PFSK-1 (cell line): ENCODE data around the gene SYT14.

Experiments used
- FOXP2 ChIP-seq: optimal IDR thresholded peaks from 2 replicates; pipeline ENCODE3; 2011; ENCODE audit warnings: borderline replicate concordance, control low read depth, inconsistent platforms; ENCODE audit not compliant: insufficient read depth; ENCODE audit errors: extremely low read length, extremely low read depth
- POLR2AphosphoS5 ChIP-seq: IDR thresholded peaks from 2 replicates; pipeline ENCODE4 v1.6.1; 2012; ENCODE audit warnings: low read depth, mild to moderate bottlenecking, control low read depth, low read length, moderate library complexity
- SIN3A ChIP-seq: IDR thresholded peaks from 2 replicates; pipeline ENCODE4 v1.6.1; 2012; ENCODE audit warnings: mild to moderate bottlenecking, low read length, moderate library complexity, borderline replicate concordance; ENCODE audit not compliant: insufficient read depth
- TF ChIP-seq, protein P1 (sequence below), 2 experiments: IDR thresholded peaks; 2 replicates each; pipeline versions ENCODE4 v1.6.1 to v1.8.0; 2011 to 2012; ENCODE audit warnings: low read depth in 2 of 2, low read length in 2 of 2, control low read depth in 1 of 2, inconsistent platforms in 1 of 2, mild to moderate bottlenecking in 1 of 2, moderate library complexity in 1 of 2; ENCODE audit not compliant: insufficient read depth in 1 of 2

DNA sequence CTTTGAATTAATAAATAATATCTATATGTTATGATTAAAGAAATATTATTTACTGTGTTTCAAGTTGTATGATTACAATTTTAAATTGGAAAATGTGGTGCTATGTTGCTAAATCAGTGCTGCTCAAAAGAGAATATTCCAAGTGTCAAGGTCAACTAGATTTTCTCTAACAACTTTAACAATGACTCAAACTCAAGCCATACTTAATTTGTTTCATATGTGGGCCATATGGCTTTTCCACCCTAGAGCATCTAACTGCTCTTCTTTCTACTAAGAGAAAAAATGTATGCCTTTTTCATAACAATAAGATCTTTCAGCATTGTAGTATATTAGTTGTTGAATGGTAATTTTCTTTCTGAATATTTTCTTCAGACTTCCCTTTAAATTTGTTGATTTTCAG, 8.3 kb upstream of the SYT14 start:
- no peak for TF ChIP-seq POLR2AphosphoS5
- TF ChIP-seq, protein P1, sequence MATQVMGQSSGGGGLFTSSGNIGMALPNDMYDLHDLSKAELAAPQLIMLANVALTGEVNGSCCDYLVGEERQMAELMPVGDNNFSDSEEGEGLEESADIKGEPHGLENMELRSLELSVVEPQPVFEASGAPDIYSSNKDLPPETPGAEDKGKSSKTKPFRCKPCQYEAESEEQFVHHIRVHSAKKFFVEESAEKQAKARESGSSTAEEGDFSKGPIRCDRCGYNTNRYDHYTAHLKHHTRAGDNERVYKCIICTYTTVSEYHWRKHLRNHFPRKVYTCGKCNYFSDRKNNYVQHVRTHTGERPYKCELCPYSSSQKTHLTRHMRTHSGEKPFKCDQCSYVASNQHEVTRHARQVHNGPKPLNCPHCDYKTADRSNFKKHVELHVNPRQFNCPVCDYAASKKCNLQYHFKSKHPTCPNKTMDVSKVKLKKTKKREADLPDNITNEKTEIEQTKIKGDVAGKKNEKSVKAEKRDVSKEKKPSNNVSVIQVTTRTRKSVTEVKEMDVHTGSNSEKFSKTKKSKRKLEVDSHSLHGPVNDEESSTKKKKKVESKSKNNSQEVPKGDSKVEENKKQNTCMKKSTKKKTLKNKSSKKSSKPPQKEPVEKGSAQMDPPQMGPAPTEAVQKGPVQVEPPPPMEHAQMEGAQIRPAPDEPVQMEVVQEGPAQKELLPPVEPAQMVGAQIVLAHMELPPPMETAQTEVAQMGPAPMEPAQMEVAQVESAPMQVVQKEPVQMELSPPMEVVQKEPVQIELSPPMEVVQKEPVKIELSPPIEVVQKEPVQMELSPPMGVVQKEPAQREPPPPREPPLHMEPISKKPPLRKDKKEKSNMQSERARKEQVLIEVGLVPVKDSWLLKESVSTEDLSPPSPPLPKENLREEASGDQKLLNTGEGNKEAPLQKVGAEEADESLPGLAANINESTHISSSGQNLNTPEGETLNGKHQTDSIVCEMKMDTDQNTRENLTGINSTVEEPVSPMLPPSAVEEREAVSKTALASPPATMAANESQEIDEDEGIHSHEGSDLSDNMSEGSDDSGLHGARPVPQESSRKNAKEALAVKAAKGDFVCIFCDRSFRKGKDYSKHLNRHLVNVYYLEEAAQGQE (IDR thresholded peaks at IDR 0.05; ENCODE audit: insufficient read depth in 1 of 2, low read depth in 2 of 2, low read length in 2 of 2) = no peak
- no peak for TF ChIP-seq FOXP2
- no peak for TF ChIP-seq SIN3A
